ENCODE data around the gene MUS81.
A peak's percentile ranks its signal among the peaks of the same experiment; 100 is the strongest.
"Not testable (repeated sequence)": the region's sequence is repeated elsewhere in the genome, so short reads cannot be mapped to it uniquely, and the experiment has no call there.

The MUS81 gene

GRCh38 chr11:65848693-65849092 is 11.5 kb upstream of the MUS81 start:
- not testable (repeated sequence) for DNase-seq (ENCODE audit: low read depth)

GRCh38 chr11:65849366-65849765 is 10.9 kb upstream of the MUS81 start:
- DNase-seq (ENCODE audit: low read depth) = no peak

GRCh38 chr11:65849771-65850216 is 10.4 kb upstream of the MUS81 start:
- DNase-seq (ENCODE audit: low read depth) = no peak

GRCh38 chr11:65850217-65851082 is 9.8 kb upstream of the MUS81 start:
- no peak for DNase-seq (ENCODE audit: low read depth)

GRCh38 chr11:65851083-65851579 is 9.1 kb upstream of the MUS81 start:
- DNase-seq (ENCODE audit: low read depth) = no peak

GRCh38 chr11:65851811-65852507 is 8.3 kb upstream of the MUS81 start:
- DNase-seq (ENCODE audit: low read depth) = no peak

- DNase-seq (ENCODE audit: low read depth) = no peak
Observed at GRCh38 chr11:65852508-65853245, 7.6 kb upstream of the MUS81 start.

GRCh38 chr11:65853246-65853979 is 6.8 kb upstream of the MUS81 start:
- no peak for DNase-seq (ENCODE audit: low read depth)

GRCh38 chr11:65854161-65854592 is 6.1 kb upstream of the MUS81 start:
- DNase-seq (ENCODE audit: low read depth) = no peak

GRCh38 chr11:65854852-65855837 is 5.1 kb upstream of the MUS81 start:
- DNase-seq (ENCODE audit: low read depth) = no peak

- DNase-seq (ENCODE audit: low read depth) = no peak
Observed at GRCh38 chr11:65855927-65856363, 4.3 kb upstream of the MUS81 start.

- no peak for DNase-seq (ENCODE audit: low read depth)
Observed at GRCh38 chr11:65856689-65857499, 3.3 kb upstream of the MUS81 start.

- DNase-seq (ENCODE audit: low read depth) = no peak
Observed at GRCh38 chr11:65857500-65857852, 2.8 kb upstream of the MUS81 start.

- DNase-seq (ENCODE audit: low read depth) = peak; percentile 80
Observed at GRCh38 chr11:65857853-65858680, 2.2 kb upstream of the MUS81 start, which contains the start of gene CFL1. Gene CFL1 (minus strand): TSS chr11:65858180. CDS start chr11:65858099, 81 bp downstream.

GRCh38 chr11:65858681-65859087 is 1.5 kb upstream of the MUS81 start:
- DNase-seq (ENCODE audit: low read depth) = no peak

GRCh38 chr11:65859095-65859811 is 980 bp upstream of the MUS81 start:
- DNase-seq (ENCODE audit: low read depth) = peak; percentile 74

- DNase-seq (ENCODE audit: low read depth) = no peak
Observed at GRCh38 chr11:65859812-65860277, 388 bp upstream of the MUS81 start.

GRCh38 chr11:65861165-65861505 is 902 bp downstream of the MUS81 start:
- no peak for DNase-seq (ENCODE audit: low read depth)
